ENCODE results near the gene MPP3.

MPP3 gene

DNA sequence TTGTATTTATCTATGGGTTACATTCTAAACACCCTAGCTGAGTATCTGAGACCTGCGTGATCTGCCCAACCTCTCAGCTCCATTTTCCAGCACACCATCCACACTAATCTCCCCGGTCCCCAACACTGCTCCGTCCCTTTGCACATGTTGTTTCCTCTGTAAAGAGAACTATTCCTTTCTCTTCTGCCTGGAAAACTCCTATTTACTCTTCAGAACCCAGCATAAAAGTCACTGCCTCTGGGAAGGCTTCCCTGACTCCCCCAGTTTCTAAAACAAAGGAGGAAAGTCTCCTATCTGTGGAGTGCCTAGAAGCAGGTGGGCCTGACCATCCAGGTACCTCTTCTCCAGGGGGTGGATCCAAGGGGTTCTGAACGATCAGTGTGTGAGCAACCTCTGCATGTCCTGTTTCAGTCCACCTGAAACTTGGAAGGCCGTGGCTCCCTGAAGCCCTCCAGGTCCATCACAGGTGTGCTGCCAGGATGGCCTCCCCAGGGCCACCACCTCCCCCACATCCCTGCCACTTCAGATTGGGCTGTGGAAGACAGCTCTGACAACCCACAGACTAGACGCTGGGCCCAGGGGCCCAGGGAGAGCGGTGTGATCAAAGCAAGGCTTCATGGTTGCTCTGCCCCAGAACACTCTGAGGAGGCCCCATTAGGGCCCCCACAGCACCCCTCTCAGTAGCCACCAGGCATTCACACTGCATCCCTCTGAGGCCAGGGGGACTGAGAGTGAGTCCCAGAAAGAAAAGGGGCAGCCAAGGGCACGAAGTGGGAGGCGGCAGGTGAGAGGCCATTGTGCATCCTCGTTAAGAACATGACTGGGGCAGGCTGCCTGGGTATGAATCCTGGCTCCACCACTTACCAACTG is 20.3 kb downstream of the MPP3 start:
- H3K9me3 ChIP-seq (ENCODE audit: insufficient read depth, low read length, severe bottlenecking): no peaks in the 10 kb centered on the region
- DNase-seq (no peak), ATAC-seq (ENCODE audit: insufficient read depth, low read depth) (no peak)
- H3K27ac ChIP-seq (ENCODE audit: low read length): no peak overlapping the region
- H3K9ac ChIP-seq (ENCODE audit: low read depth, low read length): no peak overlapping the region
- no peaks in the 10 kb centered on the region for H3K4me1 ChIP-seq (ENCODE audit: insufficient read depth, low read length)
- H3K79me2 ChIP-seq (ENCODE audit: insufficient read depth, low read length): no peaks in the 10 kb centered on the region
- H4K20me1 ChIP-seq (ENCODE audit: insufficient read depth, low read length): no peaks in the 10 kb centered on the region
- H3K36me3 ChIP-seq (ENCODE audit: insufficient read depth, low read length): no peaks in the 10 kb centered on the region
- no peak for TF ChIP-seq EZH2 (IDR thresholded peaks at IDR 0.05; ENCODE audit: borderline replicate concordance, low read depth, low read length, severe bottlenecking)
- TF ChIP-seq, protein P1, sequence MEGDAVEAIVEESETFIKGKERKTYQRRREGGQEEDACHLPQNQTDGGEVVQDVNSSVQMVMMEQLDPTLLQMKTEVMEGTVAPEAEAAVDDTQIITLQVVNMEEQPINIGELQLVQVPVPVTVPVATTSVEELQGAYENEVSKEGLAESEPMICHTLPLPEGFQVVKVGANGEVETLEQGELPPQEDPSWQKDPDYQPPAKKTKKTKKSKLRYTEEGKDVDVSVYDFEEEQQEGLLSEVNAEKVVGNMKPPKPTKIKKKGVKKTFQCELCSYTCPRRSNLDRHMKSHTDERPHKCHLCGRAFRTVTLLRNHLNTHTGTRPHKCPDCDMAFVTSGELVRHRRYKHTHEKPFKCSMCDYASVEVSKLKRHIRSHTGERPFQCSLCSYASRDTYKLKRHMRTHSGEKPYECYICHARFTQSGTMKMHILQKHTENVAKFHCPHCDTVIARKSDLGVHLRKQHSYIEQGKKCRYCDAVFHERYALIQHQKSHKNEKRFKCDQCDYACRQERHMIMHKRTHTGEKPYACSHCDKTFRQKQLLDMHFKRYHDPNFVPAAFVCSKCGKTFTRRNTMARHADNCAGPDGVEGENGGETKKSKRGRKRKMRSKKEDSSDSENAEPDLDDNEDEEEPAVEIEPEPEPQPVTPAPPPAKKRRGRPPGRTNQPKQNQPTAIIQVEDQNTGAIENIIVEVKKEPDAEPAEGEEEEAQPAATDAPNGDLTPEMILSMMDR (IDR thresholded peaks at IDR 0.05; ENCODE audit: borderline replicate concordance, extremely low read depth, low read length, poor library complexity, severe bottlenecking): no peak
- no peak overlapping the region for H2AFZ ChIP-seq (ENCODE audit: low read depth, low read length)
- no peak overlapping the region for H3K4me3 ChIP-seq (ENCODE audit: low read depth in 1 of 2, low read length in 2 of 2)
- H3K4me2 ChIP-seq (ENCODE audit: insufficient read depth, low read length): no peak overlapping the region
- peaks cover 22% of the 10 kb centered on the region for H3K27me3 ChIP-seq (ENCODE audit: insufficient read depth, low read length, poor library complexity)

DNA sequence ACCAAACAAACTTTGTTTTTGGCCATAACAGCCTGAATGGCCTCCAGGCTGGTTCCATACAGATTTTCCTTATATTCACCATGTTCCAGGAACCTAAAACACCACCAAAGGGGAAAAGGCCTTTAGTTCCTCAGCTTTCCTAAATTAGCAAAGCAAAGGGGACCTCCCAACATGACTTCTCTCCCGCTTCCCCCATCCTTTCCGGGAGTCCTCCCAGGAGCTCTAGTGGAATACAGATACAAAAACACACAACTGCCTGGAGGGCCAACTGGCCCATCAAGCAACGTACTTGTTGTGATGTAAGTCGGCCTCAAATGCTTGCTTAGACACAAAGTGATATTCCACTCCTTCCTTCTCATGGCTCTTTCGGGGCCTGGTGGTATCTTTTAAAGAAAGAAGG is 22.1 kb downstream of the MPP3 start:
- DNase-seq (no peak), ATAC-seq (ENCODE audit: insufficient read depth, low read depth) (no peak)
- H3K4me3 ChIP-seq (ENCODE audit: low read depth in 1 of 2, low read length in 2 of 2): no peak overlapping the region
- no peak overlapping the region for H3K4me2 ChIP-seq (ENCODE audit: insufficient read depth, low read length)
- no peak overlapping the region for H3K9ac ChIP-seq (ENCODE audit: low read depth, low read length)
- no peaks in the 10 kb centered on the region for H3K9me3 ChIP-seq (ENCODE audit: insufficient read depth, low read length, severe bottlenecking)
- no peaks in the 10 kb centered on the region for H3K79me2 ChIP-seq (ENCODE audit: insufficient read depth, low read length)
- no peaks in the 10 kb centered on the region for H4K20me1 ChIP-seq (ENCODE audit: insufficient read depth, low read length)
- no peaks in the 10 kb centered on the region for H3K4me1 ChIP-seq (ENCODE audit: insufficient read depth, low read length)
- TF ChIP-seq EZH2 (IDR thresholded peaks at IDR 0.05; ENCODE audit: borderline replicate concordance, low read depth, low read length, severe bottlenecking): no peak
- TF ChIP-seq, protein P1 (IDR thresholded peaks at IDR 0.05; ENCODE audit: borderline replicate concordance, extremely low read depth, low read length, poor library complexity, severe bottlenecking): no peak
- H3K36me3 ChIP-seq (ENCODE audit: insufficient read depth, low read length): no peaks in the 10 kb centered on the region
- peaks cover 22% of the 10 kb centered on the region for H3K27me3 ChIP-seq (ENCODE audit: insufficient read depth, low read length, poor library complexity)
- H2AFZ ChIP-seq (ENCODE audit: low read depth, low read length): no peak overlapping the region
- H3K27ac ChIP-seq (ENCODE audit: low read length): no peak overlapping the region

DNA sequence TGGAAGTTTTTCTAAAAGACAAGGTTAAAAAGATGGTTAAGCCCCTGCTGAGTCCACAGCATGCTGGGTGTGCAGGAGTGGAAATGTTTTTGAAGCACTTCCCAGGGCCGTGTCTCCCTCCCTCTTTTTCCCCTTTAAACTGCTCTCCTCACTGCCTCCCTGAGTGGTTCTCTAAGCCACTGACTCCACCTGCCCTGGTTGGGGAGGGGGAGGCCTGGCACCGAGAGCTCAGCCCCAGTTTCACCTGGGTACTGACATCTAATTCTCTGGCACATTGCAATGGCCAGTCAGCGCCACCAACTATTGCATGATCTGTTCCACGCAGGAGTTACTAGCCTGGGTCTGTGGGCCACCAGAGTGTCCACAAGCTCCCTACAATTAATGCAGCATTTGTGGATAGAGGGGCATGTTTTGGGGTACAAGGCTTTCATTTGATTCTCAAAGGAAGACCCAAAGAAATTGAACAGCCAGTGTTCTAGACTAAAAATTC is 22.7 kb downstream of the MPP3 start:
- H3K4me1 ChIP-seq (ENCODE audit: insufficient read depth, low read length): no peaks in the 10 kb centered on the region
- ATAC-seq (ENCODE audit: insufficient read depth, low read depth) (no peak), DNase-seq (no peak)
- no peak overlapping the region for H3K4me2 ChIP-seq (ENCODE audit: insufficient read depth, low read length)
- H2AFZ ChIP-seq (ENCODE audit: low read depth, low read length): no peak overlapping the region
- no peaks in the 10 kb centered on the region for H3K36me3 ChIP-seq (ENCODE audit: insufficient read depth, low read length)
- H3K9me3 ChIP-seq (ENCODE audit: insufficient read depth, low read length, severe bottlenecking): no peaks in the 10 kb centered on the region
- H3K4me3 ChIP-seq (ENCODE audit: low read depth in 1 of 2, low read length in 2 of 2): no peak overlapping the region
- no peaks in the 10 kb centered on the region for H3K79me2 ChIP-seq (ENCODE audit: insufficient read depth, low read length)
- TF ChIP-seq EZH2 (IDR thresholded peaks at IDR 0.05; ENCODE audit: borderline replicate concordance, low read depth, low read length, severe bottlenecking): no peak
- TF ChIP-seq, protein P1 (IDR thresholded peaks at IDR 0.05; ENCODE audit: borderline replicate concordance, extremely low read depth, low read length, poor library complexity, severe bottlenecking): no peak
- peaks cover 24% of the 10 kb centered on the region for H3K27me3 ChIP-seq (ENCODE audit: insufficient read depth, low read length, poor library complexity)
- no peak overlapping the region for H3K9ac ChIP-seq (ENCODE audit: low read depth, low read length)
- H4K20me1 ChIP-seq (ENCODE audit: insufficient read depth, low read length): no peaks in the 10 kb centered on the region
- H3K27ac ChIP-seq (ENCODE audit: low read length): no peak overlapping the region
